ENCODE measurements around the gene TPRN.
A peak's percentile ranks its signal among the peaks of the same experiment; 100 is the strongest.
"Not testable (repeated sequence)": the region's sequence is repeated elsewhere in the genome, so short reads cannot be mapped to it uniquely, and the experiment has no call there.

The TPRN gene

DNA sequence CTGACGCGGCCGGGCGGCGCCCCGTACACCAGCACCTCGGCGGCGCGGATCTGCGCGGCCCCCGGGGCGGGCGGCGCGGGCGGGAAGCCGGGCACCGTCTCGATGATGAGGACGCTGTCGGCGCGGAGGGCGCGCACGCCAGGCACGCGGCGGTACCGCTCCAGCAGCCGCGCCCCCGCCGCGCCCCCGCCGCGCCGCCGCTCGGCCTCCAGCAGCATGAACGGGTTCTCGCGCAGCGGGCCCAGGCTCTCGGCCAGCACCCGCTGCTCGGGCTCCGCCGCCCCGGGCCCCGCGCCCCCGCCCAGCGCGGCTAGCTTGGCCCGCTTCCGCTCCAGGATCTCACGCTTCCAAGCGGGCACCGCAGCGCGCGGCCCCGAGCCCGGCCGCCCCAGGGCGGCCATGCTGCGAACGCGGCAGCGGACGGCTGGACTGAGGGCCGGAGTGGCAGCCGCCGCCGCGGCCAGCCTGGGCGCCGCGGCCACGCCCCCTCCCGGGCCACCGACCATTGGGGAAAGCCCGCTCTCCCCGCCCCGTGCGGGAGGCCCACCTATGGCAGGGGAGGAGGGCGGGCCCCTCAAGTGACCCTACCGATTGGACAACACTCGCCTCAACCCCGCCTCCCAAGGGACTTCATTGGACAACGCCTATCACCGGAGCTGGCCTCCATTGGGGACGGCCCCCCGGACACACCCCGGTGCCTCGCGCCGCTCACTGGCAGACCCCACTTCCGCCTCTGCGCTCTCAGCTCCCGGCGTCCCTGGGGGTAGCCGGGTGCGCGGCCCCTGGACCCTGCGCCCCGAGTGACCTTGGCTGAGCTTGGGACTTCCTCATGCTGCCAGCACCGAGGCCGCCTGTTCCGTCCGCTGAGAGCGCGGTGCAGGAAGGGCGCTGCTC is at the start of gene TPRN:
Gene TPRN, minus strand, starts transcription at position 431 of the 894 bp plus-strand sequence. Its CDS starts 30 bp downstream, at position 401.
- peak; percentile 97 for DNase-seq (ENCODE audit: low spot score)

DNA sequence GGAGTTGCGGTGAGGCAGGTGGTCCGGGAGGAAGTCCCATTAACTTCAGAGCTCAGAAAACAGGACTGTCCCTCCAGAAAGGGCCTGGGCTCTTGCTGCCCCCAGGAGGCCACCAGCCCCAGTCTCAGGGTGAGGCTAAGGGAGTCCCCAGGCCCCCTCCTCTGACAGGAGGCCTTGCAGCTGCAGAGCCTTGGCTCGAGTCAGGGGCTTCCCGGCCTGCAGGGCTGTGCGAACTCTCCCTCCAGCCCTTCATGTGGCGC is 47.3 kb upstream of the TPRN start:
- no peak for DNase-seq (ENCODE audit: low spot score)

- DNase-seq (ENCODE audit: low spot score) = no peak
These were observed 46.8 kb upstream of the TPRN start for GRCh38 chr9:137247135-137247915.

DNA sequence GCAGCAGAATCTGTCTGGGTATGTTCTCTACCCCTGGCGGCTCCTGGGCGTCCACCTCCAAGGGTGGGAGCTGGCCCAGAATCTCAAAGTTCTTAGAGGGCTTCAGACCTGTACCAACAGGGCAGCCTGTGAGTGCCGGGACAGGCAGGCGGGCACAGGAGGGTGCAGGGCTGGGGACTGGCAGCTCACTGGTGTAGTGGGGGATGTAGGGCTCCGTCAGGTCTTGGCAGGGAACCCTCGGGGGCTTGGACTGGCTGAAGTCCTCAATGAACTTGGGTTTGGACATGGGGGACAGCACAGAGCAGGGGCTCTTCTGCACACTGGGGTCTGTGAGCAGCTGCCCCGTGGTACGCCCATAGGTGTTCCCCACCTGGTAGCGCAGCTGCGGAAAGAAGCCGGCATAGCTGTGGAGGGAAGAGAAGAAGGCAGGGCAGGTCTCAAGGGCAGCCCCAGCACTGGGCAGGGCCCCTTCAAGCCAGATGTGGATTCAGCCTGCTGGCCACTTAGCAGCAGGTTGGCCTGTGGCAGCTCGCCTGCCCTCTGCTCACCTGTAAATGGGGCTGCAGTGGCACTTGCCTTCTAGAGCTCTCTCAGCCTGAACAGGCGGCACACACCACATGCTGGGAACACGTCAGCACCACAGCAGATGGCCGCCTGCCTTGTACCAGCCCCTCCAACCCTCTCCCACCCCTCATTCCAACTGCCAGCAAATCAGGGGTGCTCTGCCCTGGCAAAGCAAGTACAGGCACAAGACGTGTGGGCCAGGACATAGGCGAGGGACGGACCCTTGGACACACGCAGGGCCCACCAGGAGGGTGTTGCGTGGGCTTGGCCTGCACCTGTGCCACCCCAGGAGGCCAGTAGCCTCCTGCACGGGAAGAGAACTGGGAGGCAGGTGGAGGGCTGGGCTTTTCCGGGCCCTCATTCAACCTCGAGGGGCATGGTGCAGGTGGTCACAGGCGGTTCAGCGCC is 45.2 kb upstream of the TPRN start:
- no peak for DNase-seq (ENCODE audit: low spot score)

DNA sequence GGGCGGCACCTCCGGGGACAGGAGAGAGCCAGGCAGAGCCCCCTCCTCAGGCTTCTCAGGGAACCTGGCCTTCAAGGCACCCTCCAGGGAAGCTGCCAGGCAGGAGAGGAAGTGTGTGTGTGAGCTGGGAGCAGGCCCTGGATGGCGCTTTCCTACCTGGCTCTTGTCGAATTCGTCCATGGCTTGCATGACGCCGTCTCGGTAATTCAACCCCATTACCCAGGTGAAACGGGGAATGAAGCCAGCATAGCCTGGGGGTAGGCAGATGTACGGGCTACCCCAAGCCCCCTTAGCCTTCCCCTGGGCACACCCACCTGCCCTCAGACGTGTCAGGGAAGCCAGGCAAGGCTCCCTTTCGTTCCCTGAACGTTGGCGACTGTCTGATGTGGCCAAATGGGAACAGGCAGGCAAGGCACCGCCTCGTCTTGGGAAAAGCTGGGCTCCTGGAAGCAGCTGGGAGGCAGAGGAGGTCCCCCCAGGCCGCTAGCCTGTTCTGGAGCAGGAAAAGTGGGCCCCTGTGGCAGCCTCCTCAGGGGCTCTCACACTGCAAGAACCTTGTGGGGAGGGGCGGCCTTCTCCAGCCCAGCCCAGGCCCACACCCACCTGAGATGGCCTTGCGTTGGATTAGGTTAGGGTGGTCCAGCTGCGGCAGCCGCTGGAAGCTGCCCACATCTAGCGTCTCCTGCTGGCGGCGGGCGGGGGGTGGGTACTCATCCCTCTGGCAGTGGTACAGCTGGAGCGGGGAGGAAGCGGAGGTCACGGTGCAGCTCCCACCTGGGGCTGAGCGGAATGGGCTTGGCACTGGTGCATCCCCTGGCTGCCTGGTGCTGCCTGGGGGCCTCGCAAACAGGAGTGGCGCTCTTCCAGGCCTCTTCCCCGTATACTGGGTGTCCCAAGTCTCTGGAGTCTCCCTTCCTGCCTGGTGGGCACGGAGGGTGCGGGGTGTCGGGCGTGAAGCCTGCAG is 44.2 kb upstream of the TPRN start:
- no peak for DNase-seq (ENCODE audit: low spot score)

DNA sequence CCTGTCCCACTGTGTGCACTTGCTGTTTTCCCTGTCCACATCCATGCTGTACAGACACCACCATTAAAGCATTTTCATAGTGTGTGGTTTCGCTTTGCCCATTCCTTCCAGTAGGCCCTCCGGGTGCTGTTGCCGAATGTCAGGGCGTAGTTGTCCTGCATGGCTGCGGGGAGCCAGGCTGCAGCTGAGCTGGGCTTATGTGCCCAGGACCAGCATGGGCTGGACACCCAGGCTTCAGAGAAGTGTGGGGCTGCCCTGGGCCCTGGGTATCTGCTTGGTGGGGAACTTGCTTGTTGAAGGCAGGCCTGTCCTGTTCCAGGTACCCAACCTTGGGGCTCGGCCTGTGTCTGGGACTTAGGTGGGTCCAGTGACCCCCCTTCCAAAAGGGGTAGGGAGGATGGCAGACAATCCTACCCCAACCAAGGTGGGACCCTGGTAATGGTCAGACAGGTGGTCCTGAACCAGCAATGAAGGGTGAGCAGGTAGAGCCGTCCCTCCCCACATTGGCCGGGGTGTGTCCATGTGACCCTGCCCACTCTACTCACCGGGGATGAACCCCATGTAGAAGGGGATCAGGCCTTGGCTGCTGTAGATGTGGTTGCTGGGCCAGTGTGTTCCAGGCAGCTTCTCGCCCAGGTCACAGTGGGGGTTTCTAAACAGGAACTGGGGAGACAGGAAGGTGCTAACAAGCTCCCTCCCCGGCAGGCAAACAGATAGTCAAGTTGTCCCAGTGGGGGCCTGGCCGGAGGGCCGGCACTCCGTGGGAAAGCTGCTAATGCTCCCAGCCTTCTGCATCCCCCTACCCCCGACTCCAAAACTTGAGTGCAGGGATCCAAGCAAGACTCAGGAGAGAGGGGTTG is 43.3 kb upstream of the TPRN start:
- no peak for DNase-seq (ENCODE audit: low spot score)

DNA sequence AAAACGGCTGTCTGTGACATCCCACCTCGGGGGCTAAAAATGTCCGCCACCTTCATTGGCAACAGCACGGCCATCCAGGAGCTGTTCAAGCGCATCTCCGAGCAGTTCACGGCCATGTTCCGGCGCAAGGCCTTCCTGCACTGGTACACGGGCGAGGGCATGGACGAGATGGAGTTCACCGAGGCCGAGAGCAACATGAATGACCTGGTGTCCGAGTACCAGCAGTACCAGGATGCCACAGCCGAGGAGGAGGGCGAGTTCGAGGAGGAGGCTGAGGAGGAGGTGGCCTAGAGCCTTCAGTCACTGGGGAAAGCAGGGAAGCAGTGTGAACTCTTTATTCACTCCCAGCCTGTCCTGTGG is 42.7 kb upstream of the TPRN start:
- not testable (repeated sequence) for DNase-seq (ENCODE audit: low spot score)

- no peak for DNase-seq (ENCODE audit: low spot score)
These were observed 42.0 kb upstream of the TPRN start for GRCh38 chr9:137242269-137243203.

- no peak for DNase-seq (ENCODE audit: low spot score)
These were observed 41.1 kb upstream of the TPRN start for GRCh38 chr9:137241490-137242268.

GRCh38 chr9:137240841-137241489 is 40.4 kb upstream of the TPRN start, which contains the start of gene TUBB4B:
TUBB4B (plus strand) TSS chr9:137241287; CDS start chr9:137241361, 74 bp downstream.
- peak; percentile 100 for DNase-seq (ENCODE audit: low spot score)

DNA sequence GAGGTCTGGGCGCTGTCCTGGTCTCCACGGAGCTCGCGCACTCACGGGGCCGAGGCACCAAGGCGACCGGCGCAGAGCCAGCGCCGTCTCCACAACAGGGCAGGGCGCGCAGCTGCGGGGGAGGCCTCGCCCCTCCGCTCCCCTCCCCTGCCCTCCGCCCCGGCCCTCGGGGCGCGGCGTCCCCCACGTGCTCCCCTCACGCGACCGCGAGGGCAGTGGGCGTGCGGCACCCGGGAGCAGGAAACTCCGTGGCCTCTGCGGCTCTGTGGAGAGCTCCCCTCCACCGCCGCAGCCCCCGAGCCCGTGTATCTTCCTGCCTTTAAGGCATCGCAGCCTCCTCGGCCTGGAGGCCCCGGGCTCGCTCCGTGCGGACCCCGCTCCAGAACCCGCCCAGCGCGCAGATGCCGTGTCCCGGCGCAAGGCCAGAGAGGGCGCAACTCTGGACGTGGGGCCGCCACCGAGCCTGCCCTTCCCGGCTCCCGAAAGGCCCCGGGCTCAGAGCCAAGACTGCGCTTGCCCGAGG is 39.8 kb upstream of the TPRN start:
- no peak for DNase-seq (ENCODE audit: low spot score)

DNA sequence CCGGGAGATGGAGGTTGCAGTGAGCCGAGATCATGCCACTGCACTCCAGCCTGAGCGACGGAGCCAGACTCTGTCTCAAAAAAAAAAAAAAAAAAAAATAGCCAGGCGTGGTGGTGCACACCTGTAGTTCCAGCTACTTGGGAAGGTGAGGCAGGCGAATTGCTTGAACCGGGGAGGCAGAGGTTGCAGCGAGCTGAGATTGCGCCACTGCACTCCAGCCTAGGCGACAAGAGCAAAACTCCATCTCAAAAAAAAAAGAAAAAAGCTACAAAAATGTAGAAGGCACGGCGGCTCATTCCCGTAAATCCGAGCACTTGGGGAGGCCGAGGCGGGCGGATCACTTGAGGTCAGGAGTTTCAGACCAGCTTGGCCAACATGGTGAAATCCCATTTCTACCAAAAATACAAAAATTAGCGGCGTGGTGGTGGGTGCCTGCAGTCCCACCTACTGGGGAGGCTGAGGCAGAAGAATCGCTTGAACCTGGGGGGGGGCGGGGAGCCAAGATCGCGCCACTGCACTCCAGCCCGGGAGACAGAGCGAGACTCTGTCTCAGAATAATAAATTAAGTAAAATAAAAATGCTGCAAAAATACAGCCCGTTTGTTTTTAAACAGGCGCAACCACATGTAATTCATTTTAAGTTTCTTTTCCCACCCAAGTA is 39.1 kb upstream of the TPRN start:
- not testable (repeated sequence) for DNase-seq (ENCODE audit: low spot score)

- DNase-seq (ENCODE audit: low spot score) = no peak
These were observed 37.5 kb upstream of the TPRN start for GRCh38 chr9:137237759-137238726.

- DNase-seq (ENCODE audit: low spot score) = no peak
These were observed 36.4 kb upstream of the TPRN start for GRCh38 chr9:137236936-137237421.

DNA sequence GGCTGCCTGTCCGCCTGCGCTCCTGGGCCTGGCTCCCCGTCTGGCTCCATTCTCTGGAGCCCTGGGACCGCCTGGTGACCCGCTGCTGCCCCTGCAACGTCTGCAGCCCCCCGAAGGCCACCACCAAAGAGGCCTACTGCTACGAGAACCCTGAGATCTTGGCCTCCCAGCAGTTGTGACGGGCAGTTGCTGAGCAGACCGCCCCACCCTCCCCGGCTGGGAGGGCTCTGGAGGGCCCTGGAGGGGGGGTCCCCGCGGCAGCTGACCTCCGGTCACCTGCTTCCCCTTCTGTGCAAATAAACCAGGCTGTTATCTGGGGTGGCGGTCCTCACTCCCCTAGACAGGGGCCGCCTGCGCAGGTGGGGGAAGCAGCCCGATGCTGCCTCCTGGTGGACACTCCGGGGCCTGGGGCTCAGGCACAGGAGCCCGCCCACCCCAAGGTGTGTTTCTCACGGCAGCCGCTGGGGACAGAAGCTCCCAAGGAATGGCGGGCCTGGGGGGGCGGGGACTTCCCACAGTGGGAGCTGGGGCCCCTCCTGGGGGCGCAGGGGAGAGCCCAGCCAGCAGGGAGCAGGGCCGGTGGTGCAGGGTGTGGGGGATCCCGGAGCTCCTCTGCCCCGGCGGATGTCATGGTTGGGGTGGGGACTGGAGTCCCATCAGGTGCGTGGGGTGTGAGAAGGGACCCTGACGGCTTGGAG is 35.8 kb upstream of the TPRN start:
- peak; percentile 70 for DNase-seq (ENCODE audit: low spot score)
